Fibroblast of the aortic adventitia (primary cell): ENCODE measurements around the gene RASAL2. TPM values are rescaled to one million over a fixed set of nuclear protein-coding genes. Genes with fewer than 3 reads are reported as not detected.
A peak's percentile ranks its signal among the peaks of the same experiment; 100 is the strongest.
"Not testable (repeated sequence)": the region's sequence is repeated elsewhere in the genome, so short reads cannot be mapped to it uniquely, and the experiment has no call there.

ENCODE experiments used
- DNase-seq: peaks from one replicate; pipeline ENCODE4 v3.0.0-alpha.2; 2010; ENCODE audit warnings: low read depth
- H3K4me3 ChIP-seq: 2 replicates; pipeline ENCODE4 v1.5.1; 2011; ENCODE audit warnings: low read depth, mild to moderate bottlenecking, control low read depth, low read length, moderate library complexity
- CTCF ChIP-seq: IDR thresholded peaks from 2 replicates; pipeline ENCODE4 v1.5.1; 2011; ENCODE audit warnings: mild to moderate bottlenecking, low read length, control low read depth, inconsistent platforms; ENCODE audit not compliant: insufficient read depth
- total RNA-seq: library from RNA; depleted of rRNA; stranded (reverse); fragments of >200 nt; gene quantifications from 2 replicates; pipeline ENCODE4 v1.2.3, GENCODE V29; 2012; ENCODE audit warnings: low replicate concordance

RASAL2 gene
- total RNA-seq, 1 donor: 30.5 TPM

GRCh38 chr1:178115260-178115659, 21.4 kb downstream of the RASAL2 start:
- TF ChIP-seq CTCF: no peak
- DNase-seq: no peak
- H3K4me3 ChIP-seq: no peak overlapping the region

- no peak for TF ChIP-seq CTCF
- H3K4me3 ChIP-seq: no peak overlapping the region
- no peak for DNase-seq
Measured at GRCh38 chr1:178118524-178118923, 24.6 kb downstream of the RASAL2 start.

- DNase-seq: no peak
- H3K4me3 ChIP-seq: no peak overlapping the region
- TF ChIP-seq CTCF: no peak
Measured at GRCh38 chr1:178119628-178120027, 25.7 kb downstream of the RASAL2 start.

GRCh38 chr1:178120088-178120487, 26.2 kb downstream of the RASAL2 start:
- DNase-seq: no peak
- no peak overlapping the region for H3K4me3 ChIP-seq
- TF ChIP-seq CTCF: no peak

GRCh38 chr1:178120520-178121052, 26.7 kb downstream of the RASAL2 start:
- not testable (repeated sequence) for DNase-seq, H3K4me3 ChIP-seq

GRCh38 chr1:178121883-178122282, 28.0 kb downstream of the RASAL2 start:
- no peak overlapping the region for H3K4me3 ChIP-seq
- TF ChIP-seq CTCF: no peak
- DNase-seq: peak; percentile 32

GRCh38 chr1:178122283-178122682, 28.4 kb downstream of the RASAL2 start:
- no peak for TF ChIP-seq CTCF
- DNase-seq: no peak
- H3K4me3 ChIP-seq: no peak overlapping the region

- H3K4me3 ChIP-seq: no peak overlapping the region
- no peak for TF ChIP-seq CTCF
Measured at GRCh38 chr1:178124115-178124514, 30.2 kb downstream of the RASAL2 start.

More at GRCh38 chr1:178124115-178124514, 30.2 kb downstream of the RASAL2 start:
- DNase-seq: no peak
